ENCODE data around the gene MMP27. TPM values are rescaled to one million over a fixed set of nuclear protein-coding genes. Genes with fewer than 3 reads are reported as not detected.

MMP27 gene
- total RNA-seq, 2 donors from 2014 or later = not detected

- H3K36me3 ChIP-seq (ENCODE audit: control insufficient read depth, insufficient read depth, low read length) = no peaks in the 10 kb centered on the region
- WGBS, 2 experiments (ENCODE audit: insufficient coverage in 1 of 2, insufficient read length in 1 of 2) = 94 to 100% methylated on average over 2 of the region's 2 CpGs
- no peaks in the 10 kb centered on the region for H3K36me3 Mint-ChIP-seq (ENCODE audit: low read depth)
- no peak overlapping the region for H3K4me3 Mint-ChIP-seq
- H3K27me3 Mint-ChIP-seq (ENCODE audit: insufficient read depth) = no peaks in the 10 kb centered on the region
- H3K27me3 ChIP-seq (ENCODE audit: control insufficient read depth, insufficient read depth, low read length, poor library complexity, severe bottlenecking) = no peaks in the 10 kb centered on the region
- no peak overlapping the region for H3K4me3 ChIP-seq (ENCODE audit: low read length)
- H3K9me3 ChIP-seq (ENCODE audit: control insufficient read depth, low read length) = peaks cover 4% of the 10 kb centered on the region
- H3K4me1 ChIP-seq (ENCODE audit: control insufficient read depth, insufficient read depth, low read length) = no peaks in the 10 kb centered on the region
- H3K27ac Mint-ChIP-seq = no peak overlapping the region
- no peak overlapping the region for H3K27ac ChIP-seq (ENCODE audit: low read depth, low read length)
- no peak for DNase-seq
- no peaks in the 10 kb centered on the region for H3K9me3 Mint-ChIP-seq
- TF ChIP-seq CTCF (conservative IDR thresholded peaks at IDR 0.05) = no peak
- no peak overlapping the region for H3K9ac ChIP-seq (ENCODE audit: extremely low read depth, low read length, poor library complexity, severe bottlenecking)
- H3K4me1 Mint-ChIP-seq = no peaks in the 10 kb centered on the region
Measured at GRCh38 chr11:102727890-102728289, 22.3 kb upstream of the MMP27 start.

GRCh38 chr11:102724904-102725500, 19.4 kb upstream of the MMP27 start, which contains the start of gene MMP8:
MMP8 (minus strand) TSS chr11:102724954; CDS start chr11:102724855, 99 bp downstream.
- no peaks in the 10 kb centered on the region for H3K9me3 Mint-ChIP-seq
- no peaks in the 10 kb centered on the region for H3K36me3 ChIP-seq (ENCODE audit: control insufficient read depth, insufficient read depth, low read length)
- no peaks in the 10 kb centered on the region for H3K27me3 ChIP-seq (ENCODE audit: control insufficient read depth, insufficient read depth, low read length, poor library complexity, severe bottlenecking)
- H3K9ac ChIP-seq (ENCODE audit: extremely low read depth, low read length, poor library complexity, severe bottlenecking) = no peak within 1 kb of the TSS
- no peak within 1 kb of the TSS for H3K4me3 Mint-ChIP-seq
- H3K27ac ChIP-seq (ENCODE audit: low read depth, low read length) = no peak within 1 kb of the TSS
- no peaks in the 10 kb centered on the region for H3K4me1 ChIP-seq (ENCODE audit: control insufficient read depth, insufficient read depth, low read length)
- no peaks in the 10 kb centered on the region for H3K27me3 Mint-ChIP-seq (ENCODE audit: insufficient read depth)
- TF ChIP-seq CTCF (conservative IDR thresholded peaks at IDR 0.05) = no peak
- no peak within 1 kb of the TSS for H3K27ac Mint-ChIP-seq
- H3K9me3 ChIP-seq (ENCODE audit: control insufficient read depth, low read length) = peaks cover 4% of the 10 kb centered on the region
- no peaks in the 10 kb centered on the region for H3K4me1 Mint-ChIP-seq
- WGBS, 2 experiments (ENCODE audit: insufficient coverage in 1 of 2, insufficient read length in 1 of 2) = 44% methylated on average over 2 of the region's 2 CpGs; no CpG with 5 or more reads in 1 of the 2 experiments
- H3K36me3 Mint-ChIP-seq (ENCODE audit: low read depth) = no peaks in the 10 kb centered on the region
- no peak for DNase-seq
- no peak within 1 kb of the TSS for H3K4me3 ChIP-seq (ENCODE audit: low read length)

GRCh38 chr11:102722821-102723220, 17.3 kb upstream of the MMP27 start:
- Histone ChIP-seq H3K27me3 (ENCODE audit: control insufficient read depth, insufficient read depth, low read length, poor library complexity, severe bottlenecking) (no peaks in the 10 kb centered on the region), H3K27ac (ENCODE audit: low read depth, low read length) (no peak overlapping the region), H3K36me3 (ENCODE audit: control insufficient read depth, insufficient read depth, low read length) (no peaks in the 10 kb centered on the region), H3K4me1 (ENCODE audit: control insufficient read depth, insufficient read depth, low read length) (no peaks in the 10 kb centered on the region), H3K4me3 (ENCODE audit: low read length) (no peak overlapping the region), H3K9me3 (ENCODE audit: control insufficient read depth, low read length) (peaks cover 4% of the 10 kb centered on the region), H3K9ac (ENCODE audit: extremely low read depth, low read length, poor library complexity, severe bottlenecking) (no peak overlapping the region)
- H3K4me3 Mint-ChIP-seq = no peak overlapping the region
- peaks cover 12% of the 10 kb centered on the region for H3K4me1 Mint-ChIP-seq
- no peaks in the 10 kb centered on the region for H3K27me3 Mint-ChIP-seq (ENCODE audit: insufficient read depth)
- H3K27ac Mint-ChIP-seq = no peak overlapping the region
- DNase-seq = no peak
- no peak for TF ChIP-seq CTCF (conservative IDR thresholded peaks at IDR 0.05)
- H3K9me3 Mint-ChIP-seq = no peaks in the 10 kb centered on the region
- H3K36me3 Mint-ChIP-seq (ENCODE audit: low read depth) = no peaks in the 10 kb centered on the region
